EH (cell line): ENCODE data around the gene PROC.

Source experiments
- DNase-seq: peaks from one replicate; pipeline ENCODE4 v3.0.0-alpha.2; 2015; ENCODE audit warnings: low read depth

PROC gene

GRCh38 chr2:127456960-127457359, 38.7 kb downstream of the PROC start:
- no peak for DNase-seq

- DNase-seq, result no peak
Observed at GRCh38 chr2:127462461-127462860, 44.2 kb downstream of the PROC start.

GRCh38 chr2:127463155-127463991, 45.1 kb downstream of the PROC start:
- DNase-seq, result no peak

GRCh38 chr2:127464470-127465257, 46.4 kb downstream of the PROC start:
- no peak for DNase-seq

GRCh38 chr2:127465258-127465657, 47.0 kb downstream of the PROC start:
- DNase-seq, result no peak

GRCh38 chr2:127469051-127469450, 50.8 kb downstream of the PROC start:
- no peak for DNase-seq

GRCh38 chr2:127469974-127470373, 51.7 kb downstream of the PROC start:
- DNase-seq, result no peak

GRCh38 chr2:127471286-127471988, 53.2 kb downstream of the PROC start:
- DNase-seq, result no peak

GRCh38 chr2:127472268-127472667, 54.0 kb downstream of the PROC start:
- no peak for DNase-seq

- DNase-seq, result no peak
Observed at GRCh38 chr2:127475788-127476187, 57.6 kb downstream of the PROC start.
